Endothelial cell of umbilical vein (primary cell): ENCODE measurements around the gene WNT8A. TPM values are rescaled to one million over a fixed set of nuclear protein-coding genes. Genes with fewer than 3 reads are reported as not detected.

Source experiments
- BruUV-seq: library from RNA; stranded (reverse); fragments of 400-500 nt; replicated peaks from 2 replicates; lab custom pipeline; 2021; lab: Mats Ljungman, UMichigan
- CTCF ChIA-PET: fragments of 300-600, 350-600 bp; sonication (Branson Sonifier 250); formaldehyde crosslinking; loops from one replicate; lab custom pipeline; 2021; ENCODE audit warnings: antibody characterized with exemption, inconsistent platforms; lab: Charles Lee
- POLR2A ChIA-PET: fragments of 300-600, 350-600 bp; sonication (Branson Sonifier 250); formaldehyde crosslinking; loops from one replicate; lab custom pipeline; 2021; ENCODE audit warnings: antibody characterized with exemption, inconsistent platforms; lab: Charles Lee
- DNase-seq: peaks from one replicate; pipeline ENCODE4 v3.0.0-alpha.2; 2011; ENCODE audit warnings: low read depth, low spot score
- FAIRE-seq: peaks from 2 replicates; lab custom pipeline; 2011; peaks lifted over from hg19 to GRCh38; lab: Jason Lieb, UNC
- H2AFZ ChIP-seq: 2 replicates; pipeline ENCODE4 v1.6.0; 2012; ENCODE audit warnings: low read depth, low read length, control low read depth, inconsistent platforms
- H3K27ac ChIP-seq: 2 replicates; pipeline ENCODE4 v1.5.1; 2011; ENCODE audit warnings: low read depth, mild to moderate bottlenecking, control low read depth, low read length, moderate library complexity; ENCODE audit not compliant: insufficient read depth
- H3K27me3 ChIP-seq, 2 experiments: 2 replicates each; pipeline versions ENCODE4 v1.6.0 to v1.6.1; 2011; ENCODE audit warnings: low read length in 2 of 2, mixed read lengths in 1 of 2; ENCODE audit not compliant: control insufficient read depth in 2 of 2, insufficient read depth in 2 of 2
- H3K36me3 ChIP-seq, 2 experiments: 2 replicates in 1 of 2; 3 replicates in 1 of 2; pipeline ENCODE4 v1.5.1; 2011; ENCODE audit warnings: low read length in 2 of 2, mild to moderate bottlenecking in 1 of 2, moderate library complexity in 1 of 2; ENCODE audit not compliant: control insufficient read depth in 2 of 2, insufficient read depth in 2 of 2; ENCODE audit errors: extremely low read depth in 1 of 2
- H3K4me1 ChIP-seq: 3 replicates; pipeline ENCODE4 v1.5.1; 2011; ENCODE audit warnings: mild to moderate bottlenecking, low read length; ENCODE audit not compliant: control insufficient read depth, insufficient read depth; ENCODE audit errors: extremely low read depth
- H3K4me2 ChIP-seq: 2 replicates; pipeline ENCODE4 v1.6.1; 2011; ENCODE audit warnings: low read length, control low read depth, mixed read lengths; ENCODE audit not compliant: insufficient read depth
- H3K4me3 ChIP-seq, 3 experiments: fragments of 200-600 bp in 1 of 3; sonication (generic), shearing (Covaris generic) in 1 of 3; replicated peaks in 1 of 3; 2 replicates each; pipeline ENCODE4 v1.5.1; 2011 to 2016; ENCODE audit warnings: control low read depth in 3 of 3, low read length in 3 of 3, mild to moderate bottlenecking in 2 of 3, inconsistent platforms in 1 of 3, low read depth in 1 of 3, moderate library complexity in 1 of 3; ENCODE audit not compliant: insufficient read depth in 1 of 3
- H3K79me2 ChIP-seq: 2 replicates; pipeline ENCODE4 v1.6.0; 2012; ENCODE audit warnings: low read length, inconsistent platforms; ENCODE audit not compliant: control insufficient read depth, insufficient read depth
- H3K9ac ChIP-seq: replicated peaks from 2 replicates; pipeline ENCODE3; 2011; ENCODE audit warnings: low read length, control low read depth; ENCODE audit not compliant: insufficient read depth; ENCODE audit errors: extremely low read depth
- H3K9me1 ChIP-seq: replicated peaks from 3 replicates; pipeline ENCODE4 v1.6.0; 2011; ENCODE audit warnings: mild to moderate bottlenecking, low read length; ENCODE audit not compliant: control insufficient read depth, insufficient read depth; ENCODE audit errors: extremely low read depth
- H3K9me3 ChIP-seq: replicated peaks from 2 replicates; pipeline ENCODE4 v1.5.1; 2012; ENCODE audit warnings: low read length, inconsistent platforms; ENCODE audit not compliant: control insufficient read depth, insufficient read depth
- H4K20me1 ChIP-seq: replicated peaks from 2 replicates; pipeline ENCODE3; 2011; ENCODE audit warnings: mild to moderate bottlenecking, low read length; ENCODE audit not compliant: control insufficient read depth, insufficient read depth; ENCODE audit errors: extremely low read depth
- CTCF ChIP-seq, 2 donors: IDR thresholded peaks; 1 replicate in 1 of 2; 2 replicates in 1 of 2; pipeline ENCODE4 v1.5.1; 2011; ENCODE audit warnings: low read length in 2 of 2, mild to moderate bottlenecking in 2 of 2, moderate library complexity in 2 of 2, control low read depth in 1 of 2, inconsistent platforms in 1 of 2, low read depth in 1 of 2; ENCODE audit not compliant: insufficient read depth in 1 of 2; ENCODE audit errors: extremely low read depth in 1 of 2
- EZH2 ChIP-seq: IDR thresholded peaks from 2 replicates; pipeline ENCODE4 v1.6.1; 2012; ENCODE audit warnings: borderline replicate concordance, low read depth, mild to moderate bottlenecking, moderate library complexity, low read length, inconsistent platforms; ENCODE audit not compliant: severe bottlenecking
- FOS ChIP-seq: IDR thresholded peaks from 2 replicates; pipeline ENCODE4 v1.6.1; 2011; ENCODE audit warnings: mild to moderate bottlenecking, low read length, moderate library complexity, borderline replicate concordance; ENCODE audit not compliant: insufficient read depth
- GATA2 ChIP-seq: IDR thresholded peaks from 2 replicates; pipeline ENCODE4 v1.7.0; 2011; ENCODE audit warnings: low read depth, mild to moderate bottlenecking, moderate library complexity, mixed read lengths, low read length; ENCODE audit not compliant: insufficient read length, insufficient read depth
- JUN ChIP-seq: IDR thresholded peaks from 2 replicates; pipeline ENCODE4 v1.6.1; 2011; ENCODE audit warnings: borderline replicate concordance, low read depth; ENCODE audit not compliant: insufficient read length, insufficient read depth
- MAX ChIP-seq: IDR thresholded peaks from 2 replicates; pipeline ENCODE4 v1.6.1; 2011; ENCODE audit not compliant: insufficient read depth, insufficient read length
- MYC ChIP-seq: IDR thresholded peaks from one replicate; pipeline ENCODE4 v1.6.1; 2011; ENCODE audit warnings: mild to moderate bottlenecking, low read depth, low read length
- POLR2A ChIP-seq: IDR thresholded peaks from 2 replicates; pipeline ENCODE4 v1.6.1; 2012; ENCODE audit warnings: low read depth, mild to moderate bottlenecking, control low read depth, low read length
- POLR2AphosphoS5 ChIP-seq: IDR thresholded peaks from 2 replicates; pipeline ENCODE4 v1.6.1; 2012; ENCODE audit warnings: low read depth, mild to moderate bottlenecking, control low read depth, low read length, moderate library complexity; ENCODE audit not compliant: insufficient read depth
- dilution Hi-C: fragments of 300-500 bp; cut with MboI; formaldehyde crosslinking; loops from one replicate; pipeline ENCODE4 v1.15.0; 2019; ENCODE audit warnings: low sequenced_read_pairs; ENCODE audit not compliant: extremely low pct_ligation_motif_present
- intact Hi-C: fragments of 100-400 bp; cut with micrococcal nuclease; formaldehyde crosslinking; loops from one replicate; pipeline ENCODE4 v1.10.0; 2022
- polyA plus RNA-seq, 4 experiments: library from polyadenylated mRNA; depleted of rRNA in 3 of 4; stranded (reverse) in 3 of 4; unstranded in 1 of 4; fragments of >200 nt; gene quantifications; 2 replicates each; pipeline versions ENCODE4 v1.2.1 to v1.2.3, GENCODE V29; 2011 to 2012; ENCODE audit warnings: missing spikeins in 1 of 4
- total RNA-seq: library from RNA; stranded (reverse); gene quantifications from 2 replicates; pipeline ENCODE4 v1.2.3, GENCODE V29; 2021

The WNT8A gene
- total and polyA plus RNA-seq, 2 donors (not counting 3 experiments of a cell fraction or from before 2014, with no cell fraction given), result not detected

GRCh38 chr5:138138949-138139780 lies 55.3 kb downstream of the WNT8A start, which contains the start of gene NME5:
Gene NME5, minus strand, starts transcription at chr5:138139428. Its CDS starts 648 bp downstream, at chr5:138138780.
- H3K36me3 ChIP-seq, result no peaks in the 10 kb centered on the region
- no peak within 1 kb of the TSS for H3K27ac ChIP-seq
- peak within 1 kb of the TSS; percentile 50 for H3K4me2 ChIP-seq
- ChIA-PET CTCF (interaction anchor here (1.2 to 2.1 kb wide), 4 partner anchors 38 to 360 kb away, joined by 4 to 6 read pairs (median 5); no protein-coding TSS in a partner anchor), POLR2A (no interaction called here)
- no peaks in the 10 kb centered on the region for H3K9me3 ChIP-seq
- intact Hi-C loops (no loop called here), dilution Hi-C loops (no loop called here)
- no peaks in the 10 kb centered on the region for H4K20me1 ChIP-seq
- H3K9me1 ChIP-seq, result no peaks in the 10 kb centered on the region
- peaks cover 5% of the 10 kb centered on the region for H3K4me1 ChIP-seq
- H3K79me2 ChIP-seq, result no peaks in the 10 kb centered on the region
- H3K27me3 ChIP-seq, result no peaks in the 10 kb centered on the region
- FAIRE-seq (peak; percentile 49), DNase-seq (peak; percentile 64)
- no TSS peak for BruUV-seq
- peak within 1 kb of the TSS in 2 of 3 experiments; percentile 44 to 74 for H3K4me3 ChIP-seq
- no peak within 1 kb of the TSS for H3K9ac ChIP-seq
- TF ChIP-seq MYC, result no peak
- TF ChIP-seq EZH2, result no peak
- TF ChIP-seq JUN, result no peak
- no peak for TF ChIP-seq GATA2
- TF ChIP-seq FOS, result no peak
- no peak for TF ChIP-seq CTCF (IDR thresholded peaks at IDR 0.05; ENCODE audit: extremely low read depth in 1 of 2, insufficient read depth in 1 of 2, low read depth in 1 of 2, low read length in 2 of 2)
- TF ChIP-seq MAX, result no peak
- no peak for TF ChIP-seq POLR2AphosphoS5
- TF ChIP-seq POLR2A, result no peak
- H2AFZ ChIP-seq, result peak within 1 kb of the TSS; percentile 61
